Stimulated activated CD8-positive, alpha-beta memory T cell treated with anti-CD3 and anti-CD28 coated beads, Interleukin-15, amount 100 ng/mL, for 1 hour (primary cell): ENCODE results near the gene GSTM4.
A peak's percentile ranks its signal among the peaks of the same experiment; 100 is the strongest.

Experiments
- DNase-seq: peaks from one replicate; pipeline ENCODE4 v3.0.0-alpha.2; 2020; ENCODE audit warnings: low read depth

Gene GSTM4

DNA sequence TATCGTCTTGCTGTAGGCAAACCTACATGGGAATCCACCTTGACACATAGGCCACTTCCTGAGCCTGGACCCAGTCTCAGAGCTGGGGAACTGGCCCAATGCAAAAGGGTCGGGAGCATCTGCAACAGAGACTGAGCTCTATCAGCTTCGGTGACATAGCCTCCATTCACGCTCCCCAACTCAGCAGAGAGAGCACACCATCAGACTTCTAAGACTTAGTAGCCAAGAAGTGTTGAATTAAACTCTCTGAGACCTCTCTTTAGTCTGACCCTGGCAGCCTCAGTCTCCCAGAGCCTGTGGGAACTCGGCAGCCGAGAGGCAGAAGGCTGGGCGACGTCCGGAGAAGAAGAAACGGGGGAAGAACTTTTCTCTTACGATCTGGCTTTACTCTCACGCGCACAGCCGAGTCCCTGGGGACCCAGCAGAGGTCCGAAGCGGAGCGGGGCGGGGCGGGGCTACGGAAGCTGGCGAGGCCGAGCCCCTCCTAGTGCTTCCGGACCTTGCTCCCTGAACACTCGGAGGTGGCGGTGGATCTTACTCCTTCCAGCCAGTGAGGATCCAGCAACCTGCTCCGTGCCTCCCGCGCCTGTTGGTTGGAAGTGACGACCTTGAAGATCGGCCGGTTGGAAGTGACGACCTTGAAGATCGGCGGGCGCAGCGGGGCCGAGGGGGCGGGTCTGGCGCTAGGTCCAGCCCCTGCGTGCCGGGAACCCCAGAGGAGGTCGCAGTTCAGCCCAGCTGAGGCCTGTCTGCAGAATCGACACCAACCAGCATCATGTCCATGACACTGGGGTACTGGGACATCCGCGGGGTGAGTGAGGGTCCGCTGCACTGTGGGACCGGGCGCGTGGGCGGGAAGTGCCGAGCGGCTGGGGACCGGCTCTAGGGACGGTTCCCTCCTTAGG, at the start of gene GSTM4:
Gene GSTM4 (plus strand): TSS at position 485 of the 905 bp plus-strand sequence. CDS start 291 bp downstream, at position 776.
- DNase-seq: peak; percentile 32

DNA sequence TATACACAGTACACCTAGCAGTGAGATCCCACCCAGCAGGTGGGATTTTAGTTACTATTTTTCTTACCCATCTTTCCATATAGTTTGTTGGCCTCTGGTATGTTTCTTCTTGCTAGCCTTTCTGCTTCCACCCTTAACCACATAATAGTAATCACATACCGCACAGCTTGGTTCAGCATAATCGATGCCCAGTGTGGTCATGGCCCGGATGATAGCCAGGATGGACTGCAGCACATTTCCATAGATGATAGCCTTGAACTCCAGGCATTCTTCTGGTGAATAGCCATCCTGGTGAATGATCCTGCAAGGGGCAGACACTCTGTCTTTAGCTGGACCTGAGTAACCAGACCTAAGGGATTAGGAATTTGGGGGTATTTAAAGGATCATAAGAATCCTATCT, 46.0 kb upstream of the GSTM4 start:
- DNase-seq: no peak

DNA sequence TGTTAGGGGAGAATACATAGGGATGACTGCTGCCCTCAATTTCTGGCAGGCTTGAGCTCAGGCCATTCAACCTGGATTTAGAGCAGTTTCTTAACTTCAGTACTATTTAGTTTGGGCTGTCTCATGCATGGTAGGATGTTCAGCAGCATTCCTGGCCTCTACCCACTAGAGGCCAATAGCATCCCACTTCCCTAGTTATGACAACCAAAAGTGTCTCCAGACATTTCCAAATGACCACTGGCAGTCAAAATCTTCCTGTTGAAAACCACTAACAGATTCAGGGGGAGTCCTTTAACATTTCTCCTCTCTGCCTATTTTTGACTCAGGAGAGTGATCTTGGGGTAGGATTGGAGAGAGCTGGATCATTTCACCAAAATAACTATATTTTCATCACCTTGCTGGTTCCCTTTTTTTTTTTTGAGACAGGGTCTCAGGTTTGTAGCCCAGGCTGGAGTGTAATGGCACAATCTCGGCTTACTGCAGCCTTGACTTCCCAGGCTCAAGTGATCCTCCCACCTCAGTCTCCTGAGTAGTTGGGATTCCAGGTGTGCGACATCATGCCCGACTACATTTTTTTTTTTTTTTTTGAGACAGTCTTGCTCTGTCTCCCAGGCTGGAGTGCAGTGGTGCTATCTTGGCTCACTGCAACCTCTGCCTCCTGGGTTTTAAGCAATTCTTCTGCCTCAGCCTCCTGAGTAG, 45.1 kb upstream of the GSTM4 start:
- DNase-seq: no peak

DNA sequence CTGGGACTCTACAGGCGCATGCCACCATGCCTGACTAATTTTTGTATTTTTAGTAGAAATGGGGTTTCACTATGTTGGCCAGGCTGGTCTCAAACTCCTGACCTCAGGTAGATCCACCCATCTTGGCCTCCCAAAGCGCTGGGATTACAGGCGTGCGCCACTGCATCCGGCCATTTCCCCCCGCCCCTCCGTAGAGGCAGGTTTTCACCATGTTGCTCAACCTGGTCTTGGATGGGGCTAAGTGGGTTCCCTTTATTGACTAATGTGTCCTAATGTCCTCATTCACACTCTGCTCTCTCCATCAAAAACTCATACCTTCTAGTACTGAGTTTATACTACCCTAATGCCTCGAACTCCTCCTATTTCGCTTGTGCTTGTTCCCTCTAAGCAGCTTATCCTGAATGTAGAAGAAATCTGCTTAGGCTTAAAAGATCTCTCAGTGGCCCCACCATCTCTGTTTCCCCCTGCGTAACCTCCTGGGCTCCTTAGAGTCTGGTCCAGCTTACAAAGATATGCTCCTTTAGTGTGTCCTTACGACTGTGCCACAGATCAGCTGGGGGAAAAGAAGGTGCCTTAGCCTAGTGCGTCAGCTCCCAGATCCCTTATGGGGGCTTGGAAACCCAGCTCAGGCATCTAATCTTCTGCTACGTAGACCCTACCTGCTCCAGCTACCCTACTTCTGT, 44.5 kb upstream of the GSTM4 start:
- DNase-seq: no peak

DNA sequence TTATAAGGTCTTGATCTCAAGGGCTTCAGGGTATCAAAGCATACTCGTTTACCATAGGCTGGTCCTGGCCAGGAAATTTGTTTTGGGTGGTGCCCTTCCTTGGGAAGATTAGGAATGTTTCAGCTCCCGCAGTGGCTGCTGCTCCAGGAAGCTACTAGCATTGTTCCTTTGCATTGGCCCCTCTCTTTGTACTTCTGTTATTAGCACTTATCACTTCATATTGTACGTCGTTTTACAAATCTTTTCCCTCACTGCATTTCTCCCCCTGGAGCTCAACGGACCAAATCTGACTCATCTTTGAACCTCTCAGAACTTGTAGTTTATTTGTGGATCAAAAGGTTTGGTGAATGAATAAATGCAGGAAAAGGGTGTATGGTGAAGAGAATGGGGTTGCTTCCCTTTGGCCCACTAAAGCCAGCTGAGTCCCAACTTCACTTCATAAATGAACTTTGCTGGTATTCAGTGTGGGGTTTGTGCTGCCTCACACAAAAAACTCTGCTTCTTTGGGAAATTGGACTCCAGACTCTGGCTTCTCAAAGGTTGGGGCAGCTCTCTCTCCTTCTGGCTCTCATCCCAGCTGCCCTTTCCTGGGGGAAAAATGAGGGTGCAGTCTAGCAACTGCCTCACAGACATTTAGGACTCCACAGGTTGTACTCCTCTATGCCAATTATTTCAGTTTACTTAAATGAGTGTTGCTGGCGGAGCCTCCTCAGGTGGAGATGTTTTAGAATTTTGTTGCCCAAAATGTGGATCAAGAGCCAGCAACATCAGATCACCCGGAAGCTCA, 42.3 kb upstream of the GSTM4 start:
- no peak for DNase-seq

DNA sequence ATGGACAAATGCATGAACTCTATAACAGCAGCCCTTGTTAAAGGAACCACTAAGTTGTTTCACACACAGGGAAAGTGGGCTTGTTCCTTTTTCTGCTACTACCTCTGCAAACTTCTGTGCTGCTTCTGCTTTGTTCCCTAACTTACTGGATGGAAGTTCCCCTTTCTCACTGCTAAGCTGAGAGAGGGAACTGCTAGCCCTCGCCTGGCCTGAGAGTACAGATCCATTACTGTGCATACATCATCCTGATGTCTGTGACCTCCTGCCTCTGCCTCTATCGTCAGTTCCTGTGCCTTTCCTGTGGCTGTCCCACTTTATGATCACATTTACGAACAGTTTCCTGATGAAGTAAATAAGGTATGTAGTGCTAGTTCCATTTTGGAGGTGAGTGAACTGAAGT, 40.0 kb upstream of the GSTM4 start:
- no peak for DNase-seq

DNA sequence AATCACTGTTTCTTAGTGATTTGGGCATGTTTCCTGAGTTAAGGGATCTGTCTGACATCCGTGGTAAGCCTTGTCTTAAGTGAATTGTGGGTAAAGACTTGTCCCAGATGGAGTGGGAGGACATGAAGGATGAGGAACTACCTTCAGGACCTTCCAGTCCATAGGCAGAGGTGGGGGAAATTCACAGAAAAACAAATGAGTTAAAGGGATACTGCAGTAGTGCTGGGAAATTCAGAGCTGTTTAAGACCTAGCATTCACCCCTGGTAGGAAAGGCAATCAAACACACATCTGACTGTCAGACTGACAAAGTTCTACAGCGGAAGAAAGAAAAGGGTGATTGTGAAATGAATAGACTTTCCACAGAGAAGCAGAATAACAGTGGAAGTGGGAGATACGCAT, 39.5 kb upstream of the GSTM4 start:
- no peak for DNase-seq

DNA sequence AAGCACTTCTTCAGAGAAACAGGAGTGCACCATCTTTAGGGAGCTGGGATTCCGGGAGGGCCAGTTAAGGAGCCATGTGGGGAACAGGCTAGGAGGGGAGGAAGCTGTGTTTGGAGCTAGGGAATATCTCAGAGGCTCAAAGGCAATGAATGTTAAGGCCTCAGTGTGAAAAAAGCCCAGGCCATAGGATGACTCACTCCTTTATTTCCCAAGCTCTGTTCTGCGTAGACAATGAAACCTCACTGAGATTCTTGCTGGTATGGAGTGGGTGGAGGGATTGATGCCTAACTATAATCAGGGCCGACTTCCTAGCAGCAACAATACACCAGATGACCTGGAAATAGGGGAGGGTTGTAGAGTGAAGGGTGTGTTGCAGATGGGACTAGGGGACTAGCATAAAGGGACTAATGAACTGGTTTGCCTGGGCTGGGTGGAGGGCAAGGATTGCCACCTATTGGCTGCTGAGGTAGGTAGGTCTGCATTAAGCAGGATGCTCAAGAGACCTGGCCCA, 38.6 kb upstream of the GSTM4 start:
- no peak for DNase-seq

DNA sequence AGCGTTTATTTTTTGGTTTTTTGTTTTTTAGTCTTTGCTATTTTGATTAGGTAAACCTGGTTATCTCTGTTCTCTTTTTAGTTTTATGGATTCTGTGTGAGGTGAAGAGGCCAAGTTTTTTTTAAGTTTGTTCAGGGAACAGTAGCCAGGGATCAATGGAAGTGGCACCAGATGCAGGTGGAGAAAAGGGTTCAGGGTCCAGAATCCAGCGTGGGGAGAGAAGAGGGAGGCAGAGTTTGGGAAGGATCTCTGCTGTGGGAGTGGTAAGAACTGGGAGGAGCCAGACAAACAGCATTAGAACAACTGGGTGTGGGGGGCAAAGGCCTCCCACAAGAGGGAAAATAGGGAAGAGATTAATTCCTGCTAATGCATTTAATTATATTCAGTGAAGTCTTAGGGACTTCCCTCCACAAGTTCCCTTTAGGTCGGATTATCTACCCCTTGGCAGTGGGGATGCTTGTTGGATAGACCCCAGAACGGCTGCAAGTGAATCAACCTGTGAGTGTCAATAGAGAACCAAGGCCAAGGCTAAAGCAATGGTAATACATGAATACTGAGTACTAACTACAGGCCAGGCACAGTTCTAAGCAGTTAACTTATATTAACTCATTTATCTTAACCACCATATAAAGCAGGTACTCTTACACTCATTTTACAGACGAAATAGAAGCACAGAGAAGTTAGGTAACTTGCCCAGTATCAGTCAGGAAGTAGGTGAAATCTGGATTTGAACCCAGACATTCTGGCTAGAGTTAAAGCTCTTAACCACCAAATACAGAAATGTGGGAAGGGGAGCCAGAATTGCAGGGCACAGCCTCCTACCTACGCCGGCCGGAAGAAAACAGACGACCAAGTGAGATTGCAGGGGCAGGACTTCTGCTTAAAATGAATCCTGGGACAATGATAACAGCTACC, 37.0 kb upstream of the GSTM4 start:
- DNase-seq: no peak

DNA sequence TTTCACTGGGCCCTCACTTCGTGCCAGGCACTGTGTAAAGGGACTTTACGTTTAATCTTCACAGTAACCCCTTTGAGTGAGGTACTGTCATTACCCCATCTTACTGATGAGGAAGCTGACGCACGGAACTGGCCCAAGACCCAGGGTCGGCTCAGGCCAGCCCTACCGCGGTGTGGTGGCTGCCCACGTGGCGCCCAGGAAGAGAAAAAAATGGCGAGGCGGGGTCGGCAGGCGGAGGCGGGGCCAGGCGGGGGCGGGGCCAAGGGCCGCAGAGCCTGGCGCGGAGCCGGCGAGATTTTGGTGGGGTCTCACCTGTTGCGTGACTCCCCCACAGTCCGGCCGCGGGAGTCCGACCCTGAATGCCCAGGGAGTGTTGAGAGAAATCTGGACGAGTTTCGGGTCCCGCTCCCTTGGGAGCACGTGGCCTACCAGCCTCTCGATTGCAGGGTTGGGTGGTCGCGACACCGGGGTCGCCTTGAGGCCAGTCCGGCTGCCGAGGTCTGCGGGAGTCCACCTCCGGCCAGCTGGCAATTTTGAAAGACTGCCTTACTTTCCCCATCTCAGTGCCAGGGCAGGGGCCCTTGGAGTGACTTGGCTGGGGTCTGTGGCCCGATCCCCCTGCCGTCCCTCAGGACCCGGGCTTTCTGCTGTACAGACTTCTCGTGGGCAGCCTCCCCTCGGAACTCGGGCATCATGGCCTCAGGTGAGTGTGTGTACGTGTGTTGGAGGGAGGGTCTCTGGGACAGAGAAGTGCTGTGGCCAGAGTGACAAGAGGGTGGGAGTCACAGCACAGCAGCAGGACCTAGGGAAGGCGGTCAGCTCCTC, 36.1 kb upstream of the GSTM4 start, which contains the start of the genes AMPD2 and GNAT2:
Gene AMPD2 (plus strand): TSS at position 262 of the 825 bp plus-strand sequence. CDS start 1,339 bp downstream, outside the sequence.
Gene GNAT2 (minus strand): TSS at position 41 of the 825 bp plus-strand sequence. CDS start 6,746 bp downstream, outside the sequence.
- DNase-seq: peak; percentile 45

DNA sequence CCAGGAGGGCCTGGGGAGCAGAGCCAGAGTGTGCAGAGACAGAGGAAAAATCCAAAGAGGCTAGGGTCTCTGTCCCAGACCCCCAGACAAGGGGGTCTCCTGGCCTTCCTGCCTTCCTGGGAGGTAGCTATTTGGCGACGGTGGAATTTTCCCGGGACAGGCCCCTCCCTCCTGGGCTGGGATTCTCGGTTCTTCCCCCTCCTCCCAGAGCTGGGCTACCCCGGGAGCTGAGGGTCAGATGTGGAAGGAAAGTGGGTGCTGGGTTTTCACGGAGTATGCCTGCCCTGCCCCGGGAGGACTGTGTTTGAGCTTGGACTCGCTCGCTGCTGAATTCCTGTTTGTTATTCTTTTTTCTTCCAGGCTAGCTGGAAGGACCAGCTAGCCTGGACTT, 35.5 kb upstream of the GSTM4 start:
- no peak for DNase-seq

DNA sequence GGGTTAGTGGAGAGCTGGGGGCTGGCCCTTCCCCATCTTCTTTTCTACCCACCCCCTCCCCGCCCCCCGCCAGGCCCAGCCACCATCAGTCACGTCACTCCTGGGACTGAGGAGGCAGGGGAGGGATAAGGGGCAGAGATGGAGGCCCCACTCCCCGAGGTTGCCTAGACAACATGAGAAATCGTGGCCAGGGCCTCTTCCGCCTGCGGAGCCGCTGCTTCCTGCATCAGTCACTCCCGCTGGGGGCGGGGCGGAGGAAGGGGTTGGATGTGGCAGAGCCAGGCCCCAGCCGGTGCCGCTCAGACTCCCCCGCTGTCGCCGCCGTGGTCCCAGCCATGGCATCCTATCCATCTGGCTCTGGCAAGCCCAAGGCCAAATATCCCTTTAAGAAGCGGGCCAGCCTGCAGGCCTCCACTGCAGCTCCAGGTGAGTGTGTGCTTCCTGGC, 35.0 kb upstream of the GSTM4 start:
- peak; percentile 91 for DNase-seq

DNA sequence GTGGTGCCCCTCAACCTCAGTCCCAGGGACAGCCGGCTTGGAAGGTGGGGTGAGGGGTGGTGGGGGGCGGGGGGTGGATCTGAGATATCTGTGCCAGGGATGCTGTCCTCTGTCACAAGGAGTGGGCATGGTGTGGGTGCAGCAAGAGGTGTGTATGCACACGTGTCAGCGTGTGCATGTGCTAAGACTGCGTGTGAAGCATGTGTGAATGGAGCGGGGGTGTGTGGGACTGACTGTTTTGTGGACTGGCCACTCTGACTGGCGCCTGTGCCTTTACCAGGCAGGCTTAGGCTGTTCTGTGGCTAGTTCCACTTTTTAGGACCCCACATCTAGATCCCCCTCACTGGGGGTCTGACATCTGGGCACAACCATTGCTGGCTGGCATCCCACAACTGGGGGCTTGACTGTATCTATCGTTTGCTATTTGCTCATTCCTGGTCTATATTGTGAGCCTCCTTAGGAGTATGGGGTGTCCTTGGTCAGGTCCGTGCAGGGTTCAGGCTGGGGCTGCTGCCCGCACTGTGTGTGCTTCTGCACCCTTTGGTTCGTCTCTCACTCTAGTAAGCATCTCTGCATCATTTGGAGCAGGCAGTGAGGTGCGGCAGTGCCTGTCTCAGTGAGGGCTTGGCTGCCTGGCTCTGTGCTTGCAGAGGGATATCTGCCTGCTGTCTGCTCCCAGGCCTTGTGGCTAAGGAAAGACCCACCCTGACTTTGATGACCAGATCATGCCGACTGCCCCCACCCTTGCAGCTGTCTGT, 34.3 kb upstream of the GSTM4 start:
- no peak for DNase-seq

DNA sequence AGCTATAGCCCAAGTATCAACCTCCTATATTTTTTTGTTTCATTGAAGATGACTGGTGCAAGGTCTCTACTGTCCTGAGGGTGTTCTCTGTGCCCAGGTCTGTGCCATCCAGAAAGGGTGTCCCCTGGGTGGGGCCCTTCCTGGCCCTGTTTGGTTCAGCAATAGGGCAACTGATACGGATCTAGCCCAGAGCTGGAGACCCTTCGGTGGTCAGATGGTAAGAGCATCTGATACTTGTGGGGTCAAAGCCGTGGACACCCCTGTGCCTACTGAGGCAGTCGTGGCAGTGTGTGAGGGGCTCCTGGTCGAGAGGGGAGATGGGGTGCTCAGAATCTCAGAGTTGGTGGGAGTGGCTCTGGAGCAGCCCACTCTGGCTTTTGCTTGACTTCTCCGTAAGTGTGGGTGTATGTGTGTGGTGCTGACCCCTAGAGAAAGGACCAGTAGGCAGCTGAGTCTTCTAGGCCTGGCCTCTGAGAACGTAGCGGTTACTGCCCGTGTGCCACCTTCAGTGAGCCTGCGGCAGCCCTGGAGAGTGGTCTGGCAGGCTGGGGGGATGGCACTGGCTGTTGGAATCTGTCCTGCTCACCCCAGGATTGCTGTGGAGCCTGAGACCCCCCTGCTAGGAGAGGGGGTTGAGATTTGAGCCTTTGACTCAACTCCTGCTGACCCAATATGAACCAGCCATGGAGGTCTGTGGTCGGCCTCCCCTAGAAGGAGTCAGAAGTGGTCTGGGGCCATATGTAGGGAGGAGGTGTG, 33.6 kb upstream of the GSTM4 start:
- no peak for DNase-seq

DNA sequence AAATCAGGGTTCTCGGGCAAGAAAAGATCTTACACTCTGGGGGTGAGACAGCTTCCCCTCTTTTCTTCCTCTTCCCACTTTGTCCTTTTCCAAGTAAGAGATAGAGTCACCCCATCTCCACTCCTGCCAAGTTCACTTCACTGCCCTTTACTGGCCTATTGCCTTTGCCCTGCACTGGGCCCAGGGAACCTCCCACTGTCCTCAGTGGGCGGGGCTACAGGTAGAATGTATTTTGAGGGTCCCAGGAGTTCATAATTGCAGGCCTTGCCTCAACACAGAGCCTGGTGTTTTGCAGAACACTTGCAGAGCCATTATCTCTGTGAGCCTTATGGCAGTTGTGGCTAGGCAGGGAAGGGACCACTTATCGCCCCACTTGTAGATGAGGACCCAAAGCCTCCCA, 33.0 kb upstream of the GSTM4 start:
- no peak for DNase-seq

DNA sequence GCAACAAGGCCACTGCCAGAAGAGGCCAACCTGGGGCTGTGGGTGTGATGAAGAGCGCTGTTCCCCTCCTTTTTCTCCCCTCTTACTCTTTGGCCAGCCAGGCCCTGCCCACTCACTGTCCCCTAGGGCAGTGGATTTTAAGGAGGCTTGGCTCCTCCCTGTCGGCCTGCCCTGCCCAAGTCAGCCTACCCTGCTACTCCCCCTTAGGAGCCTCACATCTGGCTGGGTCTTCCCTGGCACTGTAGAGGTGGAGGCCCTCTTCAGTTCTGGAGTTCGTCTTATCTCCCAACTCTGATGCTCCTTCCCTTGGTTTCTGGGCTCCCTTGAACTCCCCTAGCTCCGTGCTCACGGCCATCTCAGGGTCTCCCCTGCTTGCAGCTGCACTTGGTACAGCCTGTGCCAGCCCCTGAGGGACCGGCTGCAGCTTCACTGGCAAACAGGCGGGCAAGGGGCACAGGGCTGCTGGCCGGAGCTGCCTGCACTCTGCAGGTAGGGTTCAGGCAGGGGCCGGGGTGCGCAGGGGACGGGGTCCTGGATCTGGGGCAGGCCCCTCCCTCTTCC, 32.2 kb upstream of the GSTM4 start:
- DNase-seq: no peak

DNA sequence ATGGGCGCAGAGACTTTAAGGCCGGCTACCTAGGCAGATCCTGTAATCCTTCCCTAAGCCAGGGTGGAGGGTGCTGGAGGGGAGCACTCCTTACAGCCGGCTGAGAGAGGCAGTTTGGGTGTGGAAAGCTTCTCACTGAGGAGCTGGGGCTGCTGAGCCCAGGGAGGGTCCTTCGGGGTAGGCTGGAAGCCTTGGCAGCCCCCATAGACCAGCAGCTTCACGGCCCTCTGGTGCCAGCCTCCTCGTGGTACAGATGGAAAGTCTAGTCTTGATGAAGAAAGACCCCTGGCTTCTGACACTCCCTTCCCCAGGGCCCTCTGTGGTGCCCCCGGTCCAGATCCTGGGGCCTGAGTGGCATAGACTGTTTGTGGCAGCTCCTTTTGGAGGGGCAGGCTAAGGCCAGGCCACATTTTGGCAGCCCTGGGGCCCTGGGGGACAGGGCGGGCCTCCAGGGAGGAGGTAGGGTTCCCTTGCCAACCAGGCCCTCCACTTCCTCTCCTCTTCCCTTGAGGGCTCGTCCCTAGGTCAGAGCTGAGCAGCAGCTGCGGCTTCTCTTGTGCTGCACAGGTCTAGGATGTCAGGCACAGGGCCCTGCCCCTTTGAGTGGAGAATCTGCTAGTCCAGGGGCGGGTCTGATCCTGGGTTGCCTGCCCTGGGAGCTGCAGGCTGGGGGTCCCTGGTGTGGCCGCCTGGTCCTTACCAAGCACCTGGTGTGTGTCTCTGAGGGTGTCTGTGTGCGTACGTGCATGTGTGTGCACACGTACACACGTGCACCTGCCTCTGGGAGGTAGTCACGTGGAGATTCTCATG, 31.5 kb upstream of the GSTM4 start:
- no peak for DNase-seq
